HG02884 (cell line): ENCODE measurements around the gene PRR23E.

Source experiments
- ATAC-seq: cut with Tn5 transposase; IDR thresholded peaks from one replicate; pipeline ENCODE4 v1.9.1; 2021; ENCODE audit warnings: mild to moderate bottlenecking, moderate library complexity; ENCODE audit not compliant: unreplicated experiment

PRR23E gene

DNA sequence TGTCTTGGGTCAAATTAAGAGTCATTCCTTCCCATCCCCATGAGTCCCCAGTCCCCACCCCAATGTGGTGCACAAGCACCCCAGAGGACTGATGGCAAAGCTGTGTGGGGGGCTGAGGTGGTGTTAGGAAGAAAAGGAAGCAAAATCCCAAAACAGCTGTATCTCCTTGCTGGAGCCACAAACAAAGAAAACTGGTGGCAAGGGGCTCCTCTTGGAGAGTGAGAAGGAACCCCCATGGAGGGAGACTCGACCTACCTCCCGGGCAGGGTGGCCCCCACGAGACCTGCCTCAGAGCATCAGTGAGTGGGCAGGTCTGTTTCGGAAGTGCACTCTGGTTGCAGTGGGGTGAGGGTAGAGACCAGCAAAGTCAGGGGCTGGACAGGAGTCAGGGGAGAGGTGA lies 29.2 kb downstream of the PRR23E start:
- no peak for ATAC-seq

- no peak for ATAC-seq
Measured at GRCh38 chr3:127222664-127223063, 29.7 kb downstream of the PRR23E start.

- ATAC-seq: no peak
Measured at GRCh38 chr3:127224118-127224517, 31.2 kb downstream of the PRR23E start.

DNA sequence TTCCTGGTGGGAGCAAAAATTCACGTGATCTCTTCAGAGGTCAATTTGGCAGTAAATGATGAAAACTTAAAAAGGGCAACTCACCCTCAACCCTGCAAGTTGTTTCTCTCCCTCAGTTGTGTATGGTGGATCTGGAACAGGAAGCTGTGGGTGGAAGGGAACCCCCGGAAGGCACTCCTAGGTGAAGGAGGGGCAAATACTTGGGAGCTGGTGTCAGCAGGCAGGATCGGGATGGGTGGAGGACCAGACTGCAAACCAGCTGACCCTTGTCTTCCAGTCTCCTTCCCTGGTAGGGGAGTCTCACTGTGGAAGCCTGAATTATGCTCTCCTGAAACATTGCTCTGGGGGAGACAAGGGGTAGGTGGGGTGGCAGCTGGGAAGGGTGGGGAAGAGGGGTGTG lies 33.5 kb downstream of the PRR23E start:
- no peak for ATAC-seq

DNA sequence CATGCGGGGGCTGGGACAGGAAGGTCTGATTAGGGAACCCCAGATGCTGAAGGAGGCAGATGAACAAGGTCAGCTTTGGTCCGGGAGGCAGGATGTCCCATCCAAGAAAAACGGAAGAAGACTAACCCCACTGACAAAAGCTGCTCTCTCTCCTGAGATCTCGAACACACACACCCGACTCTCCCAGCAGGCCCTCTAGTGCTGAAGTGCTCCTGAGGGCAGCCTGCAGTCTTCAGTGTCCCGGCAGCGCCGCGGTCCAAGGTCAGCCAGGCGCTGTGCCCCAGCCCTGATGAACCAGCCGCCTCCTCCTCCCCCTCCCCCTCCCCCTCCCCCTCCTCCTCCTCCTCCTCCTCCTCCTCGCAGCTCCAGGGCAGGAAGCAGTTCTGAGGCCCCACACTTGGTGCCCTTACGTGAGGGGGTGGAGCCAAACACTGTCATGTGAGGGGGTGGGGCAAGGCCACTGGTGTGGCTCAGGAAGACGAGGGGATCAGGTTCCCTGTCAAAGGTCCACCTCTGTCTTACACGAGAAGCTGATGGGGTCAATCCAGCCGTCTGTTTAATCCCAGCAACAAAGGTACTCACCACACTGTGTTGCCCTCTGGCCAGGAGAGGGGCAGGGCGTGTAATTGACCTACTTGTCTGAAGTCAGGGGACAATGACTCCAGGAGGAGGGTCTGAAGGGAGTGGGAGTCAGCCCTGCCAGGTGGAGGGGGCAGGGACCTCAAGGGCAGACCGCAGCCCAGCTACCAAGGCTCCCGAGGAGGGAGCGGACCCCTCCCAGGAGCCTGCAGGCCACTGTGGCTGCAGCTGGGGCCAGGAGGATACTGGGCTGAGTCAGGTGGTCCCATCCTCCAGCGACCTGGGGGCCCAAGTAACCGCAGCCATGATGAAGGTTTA lies 34.3 kb downstream of the PRR23E start:
- no peak for ATAC-seq

GRCh38 chr3:127228866-127229265 lies 35.9 kb downstream of the PRR23E start:
- no peak for ATAC-seq

DNA sequence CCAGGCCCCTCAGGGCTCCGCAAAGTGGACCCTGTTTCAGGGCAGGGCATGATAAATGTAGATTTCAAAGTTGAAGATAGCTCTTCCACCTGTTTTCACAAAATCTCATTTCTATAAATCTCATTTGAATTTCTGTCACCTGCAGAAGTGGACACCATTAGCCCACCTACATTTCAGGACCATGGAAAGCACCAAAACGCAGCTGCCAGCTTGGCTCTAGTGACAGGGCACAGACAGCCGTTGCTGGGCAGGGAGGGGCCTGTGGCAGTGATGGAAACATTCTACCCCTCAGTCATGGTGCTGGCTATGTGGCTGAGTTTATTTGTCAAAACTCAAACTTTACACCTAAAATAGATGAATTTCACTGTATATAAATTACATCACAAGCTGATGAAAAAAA lies 40.4 kb downstream of the PRR23E start:
- ATAC-seq: no peak

DNA sequence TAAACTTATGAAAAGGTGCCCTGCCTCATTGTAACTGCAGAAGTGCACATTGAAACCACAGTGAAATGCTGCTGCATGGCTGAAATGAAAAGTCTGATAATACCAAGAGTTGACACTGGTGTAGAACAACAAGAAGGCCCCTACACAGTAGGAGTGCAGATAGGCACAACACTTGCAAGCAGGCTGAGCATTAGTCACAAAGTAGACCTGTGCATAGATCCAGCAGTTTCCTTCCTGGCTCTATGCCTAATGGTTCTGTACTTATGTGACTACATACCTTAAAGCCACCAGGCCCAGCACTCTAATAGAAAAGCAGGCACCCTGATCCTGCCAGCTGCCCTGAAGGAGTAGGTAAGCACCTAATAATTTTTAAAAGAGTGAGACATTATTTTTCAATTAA lies 41.8 kb downstream of the PRR23E start:
- ATAC-seq: no peak

DNA sequence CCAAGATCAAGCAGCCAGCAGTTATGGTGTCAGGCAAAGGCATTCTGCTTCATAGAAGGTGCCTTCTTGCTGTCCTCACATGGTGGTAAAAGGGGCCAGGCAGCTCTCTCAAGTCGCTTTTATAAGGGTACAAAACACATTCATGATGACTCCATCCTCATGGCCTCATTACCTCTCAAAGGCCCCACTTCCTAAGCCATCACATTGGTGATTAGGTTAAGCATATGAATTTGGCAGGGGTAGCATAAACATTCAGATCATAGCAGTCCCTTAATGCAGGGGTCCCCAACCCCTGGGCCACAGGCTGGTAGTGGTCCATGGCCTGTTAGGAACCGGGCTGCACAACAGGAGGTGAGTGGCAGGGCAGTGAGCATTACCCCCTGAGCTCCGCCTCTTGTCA lies 42.8 kb downstream of the PRR23E start:
- ATAC-seq: no peak

DNA sequence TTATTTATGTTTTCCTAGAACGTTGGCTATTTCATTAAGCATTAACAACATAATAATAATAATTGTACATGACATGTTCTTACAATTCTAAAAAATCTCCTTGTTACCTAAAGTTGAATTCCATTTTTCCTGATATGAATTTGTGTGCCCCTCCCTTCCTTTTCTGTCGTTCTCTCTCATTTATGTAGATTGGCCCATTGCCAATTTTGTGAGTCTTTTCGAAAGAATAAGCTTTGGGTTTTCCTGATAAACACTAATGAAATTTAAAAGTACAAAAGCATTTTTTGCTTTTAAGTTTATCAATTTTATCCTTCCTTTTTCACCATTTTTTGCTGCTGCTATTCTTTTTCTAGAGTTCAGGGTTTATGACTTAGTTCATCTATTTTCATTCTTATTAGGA lies 44.9 kb downstream of the PRR23E start:
- ATAC-seq: no peak

DNA sequence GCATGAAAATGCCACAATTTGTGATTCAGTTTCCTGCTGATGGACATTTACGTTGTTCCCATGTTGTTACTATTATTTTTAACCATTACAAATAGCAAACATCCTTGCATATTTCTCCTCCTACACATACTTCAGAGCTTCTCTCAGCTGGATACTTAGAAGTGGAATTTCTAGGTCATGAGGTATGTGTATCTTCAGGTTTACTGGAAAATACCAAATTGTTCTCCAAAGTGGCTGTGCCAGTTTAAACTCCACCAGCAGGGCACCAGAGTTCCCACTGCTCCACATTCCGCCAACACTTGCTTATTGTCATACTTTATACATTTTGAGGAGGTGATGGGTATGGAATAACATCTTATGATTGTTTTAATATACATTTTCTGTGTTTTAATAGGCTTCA lies 45.7 kb downstream of the PRR23E start:
- no peak for ATAC-seq

DNA sequence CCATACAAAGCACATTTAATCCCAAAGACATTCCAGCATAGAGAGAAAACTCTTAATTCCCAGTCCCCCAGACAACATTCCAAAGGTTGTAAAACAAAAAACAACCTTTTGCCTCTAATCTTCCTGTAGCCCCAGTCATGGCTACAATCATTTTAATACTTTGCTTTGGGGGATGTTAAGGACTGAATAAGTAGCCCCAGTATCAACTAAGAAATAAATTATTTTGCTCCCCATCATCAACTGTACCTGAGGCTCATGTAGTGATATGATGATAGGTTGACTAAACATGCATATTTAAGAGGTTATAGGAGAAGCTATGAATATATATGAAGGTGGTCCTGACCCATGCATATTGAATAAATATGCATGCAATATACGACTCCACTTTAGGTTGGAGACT lies 54.4 kb downstream of the PRR23E start:
- ATAC-seq: no peak
